ENCODE results near the gene MAGEL2. TPM values are rescaled to one million over a fixed set of nuclear protein-coding genes. Genes with fewer than 3 reads are reported as not detected.
A peak's percentile ranks its signal among the peaks of the same experiment; 100 is the strongest.

MAGEL2 gene
- total RNA-seq, 1 donor: not detected

GRCh38 chr15:23690015-23690414, 42.3 kb upstream of the MAGEL2 start:
- Histone ChIP-seq H3K4me1 (ENCODE audit: insufficient read depth, low read length) (no peaks in the 10 kb centered on the region), H3K9me3 (ENCODE audit: low read depth, low read length) (no peaks in the 10 kb centered on the region), H2AFZ (ENCODE audit: low read length) (no peak overlapping the region), H3K27ac (ENCODE audit: low read depth, low read length) (no peak overlapping the region), H3K79me2 (ENCODE audit: insufficient read depth, low read length) (no peaks in the 10 kb centered on the region), H4K20me1 (ENCODE audit: insufficient read depth, low read length) (no peaks in the 10 kb centered on the region), H3K36me3 (ENCODE audit: insufficient read depth, low read length) (no peaks in the 10 kb centered on the region), H3K4me2 (ENCODE audit: insufficient read depth, low read length) (no peak overlapping the region), H3K4me3 (ENCODE audit: insufficient read depth, low read length) (no peak overlapping the region), H3K27me3 (ENCODE audit: insufficient read depth, low read length) (no peaks in the 10 kb centered on the region)
- no peak for TF ChIP-seq CTCF (IDR thresholded peaks at IDR 0.05; ENCODE audit: extremely low read depth, low read depth, low read length)
- DNase-seq (ENCODE audit: insufficient read length, low spot score, missing footprints): peak; percentile 71

GRCh38 chr15:23687143-23687470, 39.4 kb upstream of the MAGEL2 start, which contains the start of gene NDN:
Gene NDN (minus strand): TSS chr15:23687305. CDS start chr15:23687217, 88 bp downstream.
- H4K20me1 ChIP-seq (ENCODE audit: insufficient read depth, low read length): no peaks in the 10 kb centered on the region
- no peak within 1 kb of the TSS for H3K27ac ChIP-seq (ENCODE audit: low read depth, low read length)
- no peaks in the 10 kb centered on the region for H3K9me3 ChIP-seq (ENCODE audit: low read depth, low read length)
- DNase-seq (ENCODE audit: insufficient read length, low spot score, missing footprints): peak; percentile 68
- no peak for TF ChIP-seq CTCF (IDR thresholded peaks at IDR 0.05; ENCODE audit: extremely low read depth, low read depth, low read length)
- no peaks in the 10 kb centered on the region for H3K4me1 ChIP-seq (ENCODE audit: insufficient read depth, low read length)
- H3K4me2 ChIP-seq (ENCODE audit: insufficient read depth, low read length): no peak within 1 kb of the TSS
- peak within 1 kb of the TSS; percentile 48 for H3K4me3 ChIP-seq (ENCODE audit: insufficient read depth, low read length)
- no peak within 1 kb of the TSS for H2AFZ ChIP-seq (ENCODE audit: low read length)
- no peaks in the 10 kb centered on the region for H3K79me2 ChIP-seq (ENCODE audit: insufficient read depth, low read length)
- H3K36me3 ChIP-seq (ENCODE audit: insufficient read depth, low read length): no peaks in the 10 kb centered on the region
- no peaks in the 10 kb centered on the region for H3K27me3 ChIP-seq (ENCODE audit: insufficient read depth, low read length)

- H3K4me2 ChIP-seq (ENCODE audit: insufficient read depth, low read length): no peak overlapping the region
- no peaks in the 10 kb centered on the region for H3K4me1 ChIP-seq (ENCODE audit: insufficient read depth, low read length)
- no peak overlapping the region for H3K27ac ChIP-seq (ENCODE audit: low read depth, low read length)
- H3K79me2 ChIP-seq (ENCODE audit: insufficient read depth, low read length): no peaks in the 10 kb centered on the region
- no peaks in the 10 kb centered on the region for H3K36me3 ChIP-seq (ENCODE audit: insufficient read depth, low read length)
- peak overlapping the region; percentile 48 for H3K4me3 ChIP-seq (ENCODE audit: insufficient read depth, low read length)
- peak; percentile 53 for DNase-seq (ENCODE audit: insufficient read length, low spot score, missing footprints)
- H2AFZ ChIP-seq (ENCODE audit: low read length): no peak overlapping the region
- H3K27me3 ChIP-seq (ENCODE audit: insufficient read depth, low read length): no peaks in the 10 kb centered on the region
- no peaks in the 10 kb centered on the region for H4K20me1 ChIP-seq (ENCODE audit: insufficient read depth, low read length)
- H3K9me3 ChIP-seq (ENCODE audit: low read depth, low read length): no peaks in the 10 kb centered on the region
- TF ChIP-seq CTCF (IDR thresholded peaks at IDR 0.05; ENCODE audit: extremely low read depth, low read depth, low read length): no peak
Observed at GRCh38 chr15:23686466-23687142, 38.9 kb upstream of the MAGEL2 start.

- Histone ChIP-seq H3K4me3 (ENCODE audit: insufficient read depth, low read length) (no peak overlapping the region), H3K4me2 (ENCODE audit: insufficient read depth, low read length) (no peak overlapping the region), H3K79me2 (ENCODE audit: insufficient read depth, low read length) (no peaks in the 10 kb centered on the region), H3K36me3 (ENCODE audit: insufficient read depth, low read length) (no peaks in the 10 kb centered on the region), H3K9me3 (ENCODE audit: low read depth, low read length) (peaks cover 4% of the 10 kb centered on the region), H3K27ac (ENCODE audit: low read depth, low read length) (no peak overlapping the region), H3K4me1 (ENCODE audit: insufficient read depth, low read length) (no peaks in the 10 kb centered on the region), H3K27me3 (ENCODE audit: insufficient read depth, low read length) (no peaks in the 10 kb centered on the region), H4K20me1 (ENCODE audit: insufficient read depth, low read length) (no peaks in the 10 kb centered on the region), H2AFZ (ENCODE audit: low read length) (no peak overlapping the region)
- no peak for TF ChIP-seq CTCF (IDR thresholded peaks at IDR 0.05; ENCODE audit: extremely low read depth, low read depth, low read length)
- no peak for DNase-seq (ENCODE audit: insufficient read length, low spot score, missing footprints)
Observed at GRCh38 chr15:23671481-23671880, 23.8 kb upstream of the MAGEL2 start.
